GM23338 (cell line): ENCODE data around the gene CTU1.

Experiments
- CREB1 ChIP-seq: fragments of 250-450 bp; sonication (Bioruptor Pico); IDR thresholded peaks from 2 replicates; pipeline ENCODE4 v1.5.0; 2020; ENCODE audit warnings: low read depth, mild to moderate bottlenecking, moderate library complexity
- EZH2phosphoT487 ChIP-seq: fragments of 200-600 bp; sonication (generic); IDR thresholded peaks from one replicate; pipeline ENCODE4 v1.8.1; 2018; ENCODE audit warnings: antibody characterized with exemption; ENCODE audit not compliant: unreplicated experiment
- POLR2AphosphoS5 ChIP-seq: IDR thresholded peaks from 2 replicates; pipeline ENCODE4 v1.6.1; 2016; ENCODE audit warnings: antibody characterized with exemption, low read depth
- TF ChIP-seq, protein P1 (sequence below), 2 experiments: fragments of 200-600 bp in 1 of 2; sonication (generic) in 1 of 2; conservative IDR thresholded peaks; 2 replicates each; pipeline versions ENCODE4 v1.5.1 to v1.6.1; 2016 to 2017; ENCODE audit warnings: antibody characterized with exemption in 2 of 2, low read depth in 2 of 2, mild to moderate bottlenecking in 2 of 2, moderate library complexity in 1 of 2

DNA sequence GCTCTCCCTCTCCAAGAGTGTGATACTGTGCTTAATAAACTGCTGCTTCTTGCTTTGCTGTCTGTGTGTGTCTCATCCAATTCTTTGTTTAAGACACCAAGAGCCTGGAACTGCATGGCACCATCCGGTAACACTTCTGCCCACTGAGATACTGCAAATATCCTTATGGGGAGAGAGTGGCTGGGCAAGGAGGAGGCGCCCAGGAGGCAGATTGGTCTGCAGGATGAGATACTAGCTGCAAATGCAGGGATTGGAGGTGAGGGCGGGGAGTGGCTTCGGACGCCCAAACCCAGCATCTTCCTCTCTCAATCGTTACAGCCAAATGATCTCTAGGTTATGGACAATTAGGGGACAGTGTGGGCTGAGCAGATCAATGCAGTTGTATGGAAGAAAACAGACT, 32.2 kb upstream of the CTU1 start:
- TF ChIP-seq, protein P1, sequence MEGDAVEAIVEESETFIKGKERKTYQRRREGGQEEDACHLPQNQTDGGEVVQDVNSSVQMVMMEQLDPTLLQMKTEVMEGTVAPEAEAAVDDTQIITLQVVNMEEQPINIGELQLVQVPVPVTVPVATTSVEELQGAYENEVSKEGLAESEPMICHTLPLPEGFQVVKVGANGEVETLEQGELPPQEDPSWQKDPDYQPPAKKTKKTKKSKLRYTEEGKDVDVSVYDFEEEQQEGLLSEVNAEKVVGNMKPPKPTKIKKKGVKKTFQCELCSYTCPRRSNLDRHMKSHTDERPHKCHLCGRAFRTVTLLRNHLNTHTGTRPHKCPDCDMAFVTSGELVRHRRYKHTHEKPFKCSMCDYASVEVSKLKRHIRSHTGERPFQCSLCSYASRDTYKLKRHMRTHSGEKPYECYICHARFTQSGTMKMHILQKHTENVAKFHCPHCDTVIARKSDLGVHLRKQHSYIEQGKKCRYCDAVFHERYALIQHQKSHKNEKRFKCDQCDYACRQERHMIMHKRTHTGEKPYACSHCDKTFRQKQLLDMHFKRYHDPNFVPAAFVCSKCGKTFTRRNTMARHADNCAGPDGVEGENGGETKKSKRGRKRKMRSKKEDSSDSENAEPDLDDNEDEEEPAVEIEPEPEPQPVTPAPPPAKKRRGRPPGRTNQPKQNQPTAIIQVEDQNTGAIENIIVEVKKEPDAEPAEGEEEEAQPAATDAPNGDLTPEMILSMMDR (conservative IDR thresholded peaks at IDR 0.05; ENCODE audit: low read depth in 2 of 2), result no peak
- no peak for TF ChIP-seq POLR2AphosphoS5
- TF ChIP-seq EZH2phosphoT487, result no peak
- no peak for TF ChIP-seq CREB1 (CRISPR knock-in tag)
